Activated naive CD8-positive, alpha-beta T cell (primary cell): ENCODE results near the gene FAM50B.

ENCODE experiments used
- H3K27ac Mint-ChIP-seq: one replicate; pipeline ENCODE4 v1.8.0; 2021; ENCODE audit warnings: mixed read lengths
- H3K27me3 Mint-ChIP-seq: one replicate; pipeline ENCODE4 v1.8.0; 2021; ENCODE audit warnings: mixed read lengths
- H3K36me3 Mint-ChIP-seq: one replicate; pipeline ENCODE4 v1.8.0; 2021; ENCODE audit warnings: mixed read lengths
- H3K4me1 Mint-ChIP-seq: one replicate; pipeline ENCODE4 v1.8.0; 2021; ENCODE audit warnings: low read depth, mixed read lengths
- H3K4me3 Mint-ChIP-seq: one replicate; pipeline ENCODE4 v1.8.0; 2021; ENCODE audit warnings: mild to moderate bottlenecking, mixed read lengths
- H3K9me3 Mint-ChIP-seq: one replicate; pipeline ENCODE4 v1.8.0; 2021; ENCODE audit warnings: low read depth, mixed read lengths

Gene FAM50B

DNA sequence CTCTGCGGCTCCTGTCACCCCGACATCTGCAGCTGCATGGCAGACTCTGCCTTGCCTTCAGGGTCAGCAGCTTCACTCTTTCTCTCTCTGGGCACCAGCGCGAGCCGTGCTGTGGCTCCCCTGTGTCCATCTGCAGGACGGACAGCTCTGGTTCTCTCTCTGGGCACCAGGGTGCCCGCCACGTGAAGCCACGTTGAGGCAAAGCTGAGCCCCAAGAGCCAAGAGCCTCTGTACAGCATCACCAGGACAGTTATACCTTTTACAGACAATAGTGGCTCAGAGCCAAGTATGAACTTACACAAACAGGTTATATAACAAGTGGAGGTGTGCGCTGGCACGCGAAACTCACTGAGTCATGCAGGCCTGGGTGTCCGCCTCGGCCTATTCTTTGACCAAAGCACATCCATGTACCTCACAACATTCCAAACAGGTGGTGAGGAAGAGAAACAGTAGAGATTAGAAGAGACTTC, 50.8 kb downstream of the FAM50B start:
- Mint-ChIP-seq H3K9me3 (no peaks in the 10 kb centered on the region), H3K27me3 (peaks cover 6% of the 10 kb centered on the region), H3K4me3 (no peak overlapping the region), H3K36me3 (no peaks in the 10 kb centered on the region), H3K27ac (no peak overlapping the region), H3K4me1 (no peaks in the 10 kb centered on the region)
